Superior temporal gyrus (tissue), 1 donor: ENCODE data around the gene SORCS2.

Experiments used
- DNase-seq: peaks from one replicate; pipeline ENCODE4 v3.0.0-alpha.2; 2016; ENCODE audit errors: extremely low spot score

The SORCS2 gene

DNA sequence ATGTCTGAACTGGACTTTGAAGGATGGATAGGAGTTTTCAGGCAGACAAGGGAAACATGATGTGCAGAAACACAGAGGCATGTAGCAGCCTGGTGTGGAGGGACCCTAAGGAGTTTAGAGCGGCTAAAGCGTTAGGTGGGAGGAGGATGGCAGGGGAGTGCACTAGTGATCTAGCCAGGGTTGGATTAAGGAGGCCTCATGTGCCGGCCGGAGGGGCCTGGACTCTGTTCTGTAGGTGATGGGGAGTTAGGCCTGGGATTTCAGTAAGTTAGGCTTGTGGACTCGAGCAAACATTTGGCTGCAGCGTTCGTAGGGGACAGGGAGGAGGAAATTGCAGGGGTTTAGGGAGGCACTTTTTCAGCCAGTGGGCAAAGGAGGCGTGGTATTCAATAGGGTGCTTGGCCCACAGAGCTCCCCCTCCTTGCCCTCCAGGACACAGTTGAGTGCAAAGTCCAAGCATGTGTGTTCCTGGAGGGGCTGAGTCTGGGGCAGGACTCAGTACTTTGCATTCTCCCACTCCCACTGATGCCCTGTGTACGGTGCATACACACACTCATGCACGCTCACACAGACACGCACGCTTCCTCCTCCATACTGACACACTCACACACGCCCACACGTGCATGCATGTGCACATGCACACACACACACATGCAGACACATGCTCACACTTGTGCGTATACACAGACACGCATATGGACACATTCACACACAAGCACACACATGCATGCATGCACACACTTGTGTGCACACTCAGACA lies 223.8 kb downstream of the SORCS2 start:
- DNase-seq, result no peak

DNA sequence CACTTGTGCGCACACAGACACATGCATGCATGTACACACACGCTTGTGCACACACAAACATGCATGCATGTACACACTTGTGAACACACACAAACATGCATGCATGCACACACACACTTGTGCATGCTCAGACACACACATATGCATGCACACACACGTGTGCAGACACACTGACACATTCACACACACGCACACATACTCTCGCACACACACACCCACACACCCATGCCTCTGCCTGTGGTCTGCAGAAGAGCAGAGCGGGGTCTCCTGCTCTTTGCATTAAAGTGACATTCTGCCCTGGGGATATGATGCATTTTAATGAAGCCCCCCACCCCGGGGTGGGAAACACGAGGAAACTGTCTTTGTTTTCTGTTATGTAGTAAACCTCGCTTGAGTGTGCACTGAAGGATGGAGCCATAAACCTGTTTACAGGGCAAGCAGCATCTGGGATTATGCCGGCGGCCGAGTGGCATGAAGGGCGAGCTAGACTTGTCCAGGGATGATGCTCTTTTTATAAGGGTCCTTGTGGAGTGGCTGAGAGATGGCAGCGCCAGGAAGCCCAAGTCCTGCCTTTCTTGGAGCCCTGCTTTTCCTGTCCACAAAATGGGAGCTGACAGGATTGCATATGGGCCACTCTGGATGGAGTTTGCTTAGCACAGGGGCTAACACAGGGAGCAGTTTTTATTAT lies 224.6 kb downstream of the SORCS2 start:
- DNase-seq, result no peak

DNA sequence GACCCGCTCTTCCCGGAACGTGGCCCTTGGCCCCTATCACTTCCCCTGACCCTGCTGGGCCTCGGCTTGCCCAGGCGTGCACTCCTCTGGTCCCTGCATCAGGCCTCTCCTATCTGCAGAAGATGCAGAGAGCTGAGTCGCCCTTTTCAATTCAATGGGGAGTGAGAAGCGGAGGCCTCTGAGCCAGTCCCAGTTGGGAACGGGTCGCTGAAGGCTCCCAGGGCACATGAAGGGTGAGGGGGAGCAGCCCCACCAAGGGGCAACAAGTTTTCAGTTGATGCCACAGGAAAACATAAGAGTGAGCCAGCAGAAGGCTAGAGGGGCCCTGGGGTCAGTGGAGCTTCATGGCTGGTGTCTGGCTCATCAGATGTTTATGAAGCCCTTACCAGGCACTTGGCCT lies 225.3 kb downstream of the SORCS2 start:
- no peak for DNase-seq

DNA sequence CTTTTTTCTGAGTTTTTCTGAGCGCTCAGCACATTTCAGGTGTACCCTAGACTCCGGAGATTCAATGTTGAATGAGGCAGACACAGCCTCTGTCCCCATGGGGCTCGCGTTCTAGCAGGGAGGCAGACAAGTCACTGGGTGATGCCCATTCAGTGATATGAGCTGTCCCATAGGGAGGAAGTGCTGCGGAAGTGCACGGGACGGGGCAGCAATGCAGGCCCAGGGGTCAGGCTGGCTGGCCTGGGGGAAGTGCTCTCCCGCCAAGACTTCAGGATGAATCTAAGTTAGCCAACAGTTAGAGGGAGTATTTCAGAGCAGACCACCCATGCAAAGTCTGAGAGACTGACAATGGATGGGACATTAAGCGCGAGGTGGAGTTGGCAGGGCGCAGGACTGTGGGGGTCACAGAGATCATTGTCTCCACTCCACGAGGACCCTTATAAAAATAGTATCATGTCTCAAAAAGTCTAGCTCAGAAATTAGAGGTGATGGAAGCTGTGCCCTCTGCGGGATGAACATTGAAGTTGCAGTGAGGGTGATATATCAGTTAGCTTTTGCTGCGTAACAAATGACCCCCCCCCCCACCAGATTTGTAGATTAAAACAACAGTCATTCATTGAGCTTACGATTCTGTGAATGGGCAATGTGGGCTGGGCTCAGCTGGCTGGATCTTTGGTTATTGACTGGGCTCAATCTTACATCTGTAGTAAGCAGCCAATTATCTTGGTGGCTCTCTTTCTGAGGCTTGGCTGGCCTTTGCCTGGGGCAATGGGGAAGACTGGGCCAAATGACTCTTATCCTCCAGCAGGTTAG lies 226.0 kb downstream of the SORCS2 start:
- no peak for DNase-seq

- no peak for DNase-seq
Measured at GRCh38 chr4:7419961-7420660, 227.8 kb downstream of the SORCS2 start.

GRCh38 chr4:7420661-7421040 lies 228.3 kb downstream of the SORCS2 start:
- no peak for DNase-seq

GRCh38 chr4:7421356-7422150 lies 229.2 kb downstream of the SORCS2 start:
- DNase-seq, result no peak

DNA sequence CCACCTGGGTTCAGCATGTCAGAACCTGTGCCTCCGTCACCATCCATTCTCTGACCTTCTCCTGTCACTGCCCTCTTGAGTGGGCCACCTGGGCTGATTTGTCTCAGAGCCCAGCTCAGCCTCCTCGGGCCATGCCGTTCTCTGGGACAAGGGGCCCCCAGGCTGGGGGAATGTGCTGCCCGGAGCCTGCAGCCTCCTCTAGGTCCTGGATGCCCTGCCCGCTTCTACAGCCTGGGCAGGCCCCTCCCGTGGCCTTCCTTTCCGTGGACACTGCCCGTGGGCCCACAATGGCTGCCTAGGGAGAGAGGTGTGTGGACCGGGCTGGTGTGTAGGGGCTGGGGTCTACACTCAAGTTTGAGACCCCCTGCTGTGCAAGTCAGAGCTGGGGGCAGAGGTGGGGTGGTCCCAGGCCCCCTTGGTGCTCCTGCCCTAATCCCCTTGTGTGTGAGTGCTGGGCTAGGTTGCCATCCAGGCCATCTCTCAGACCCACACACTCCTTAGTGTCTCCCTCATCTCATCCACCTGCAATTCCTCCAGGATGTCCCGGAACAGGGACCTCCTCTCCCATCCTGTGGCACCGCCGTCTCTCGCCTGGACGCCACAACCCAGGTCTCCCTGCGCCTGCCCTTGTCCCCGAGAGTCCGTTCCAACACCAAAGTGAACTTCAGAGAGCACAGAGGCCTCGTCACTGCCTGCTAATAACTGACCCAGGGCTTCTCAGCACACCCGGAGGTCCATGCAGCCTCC lies 230.0 kb downstream of the SORCS2 start:
- no peak for DNase-seq

- no peak for DNase-seq
Measured at GRCh38 chr4:7422898-7423180, 230.5 kb downstream of the SORCS2 start.

DNA sequence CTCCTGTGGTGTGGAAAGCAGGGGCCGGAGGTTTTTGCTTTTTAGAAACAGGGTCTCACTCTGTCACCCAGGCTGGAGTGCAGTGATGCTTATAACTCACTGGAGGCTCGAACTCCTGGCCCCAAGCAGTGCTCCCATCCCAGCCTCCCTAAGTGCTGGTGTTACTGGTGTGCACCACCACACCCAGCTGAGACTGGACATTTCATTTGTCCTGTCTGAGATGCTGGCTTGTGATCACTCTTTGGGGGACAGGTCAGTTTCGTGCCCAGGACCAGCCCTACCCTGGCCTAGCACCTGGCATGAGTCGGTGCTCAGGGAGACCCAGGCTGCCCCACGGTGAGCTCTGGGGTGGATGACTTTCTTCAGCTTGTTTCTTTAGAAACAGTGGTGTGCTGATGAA lies 231.1 kb downstream of the SORCS2 start:
- no peak for DNase-seq

GRCh38 chr4:7423801-7424552 lies 231.6 kb downstream of the SORCS2 start:
- DNase-seq, result no peak

- DNase-seq, result no peak
Measured at GRCh38 chr4:7424553-7425111, 232.3 kb downstream of the SORCS2 start.

GRCh38 chr4:7425124-7425523 lies 232.8 kb downstream of the SORCS2 start:
- DNase-seq, result no peak

DNA sequence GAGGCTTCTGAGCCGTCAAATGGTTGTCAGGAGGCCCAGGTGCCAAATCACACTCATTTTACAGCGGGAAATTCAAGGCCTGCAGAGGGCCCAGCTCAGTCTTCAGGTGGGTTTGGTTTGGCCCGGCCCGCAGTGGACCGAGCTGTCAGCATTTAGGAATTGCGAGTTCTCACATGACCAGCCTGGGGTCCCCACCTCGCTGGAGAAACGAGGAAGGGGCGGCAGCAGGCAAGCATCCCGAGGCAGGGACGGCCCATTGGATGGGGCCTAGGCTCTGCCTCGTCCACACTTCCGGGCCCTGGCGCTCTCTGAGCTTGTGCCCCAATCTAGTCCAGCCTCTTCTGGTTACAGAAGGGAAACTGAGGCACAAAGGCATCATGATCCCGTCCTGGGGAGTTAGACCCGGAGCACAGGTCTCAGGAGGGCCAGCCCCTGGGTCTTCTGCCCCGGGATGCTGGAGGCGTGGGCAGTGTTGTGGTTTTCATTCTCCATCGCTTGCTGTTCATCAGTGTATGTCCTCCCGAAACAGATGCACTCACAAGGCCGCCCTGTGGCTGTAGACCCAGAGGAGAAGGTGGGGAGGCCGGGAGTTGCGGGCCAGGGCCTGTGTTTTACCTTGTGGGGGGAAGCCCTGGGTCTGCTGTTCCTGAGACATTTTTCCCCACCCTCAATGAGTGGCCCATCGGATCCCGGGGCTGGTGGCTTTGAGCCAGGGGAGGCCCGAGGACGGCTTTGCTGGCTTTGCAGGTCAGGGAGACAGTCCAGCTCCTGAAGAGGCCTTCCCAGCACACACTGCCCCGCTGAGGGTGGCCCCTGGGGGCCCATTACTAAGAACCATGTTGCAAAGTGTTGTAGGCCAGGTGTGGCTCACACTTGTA lies 233.5 kb downstream of the SORCS2 start:
- no peak for DNase-seq

- no peak for DNase-seq
Measured at GRCh38 chr4:7426525-7427171, 234.3 kb downstream of the SORCS2 start.

- no peak for DNase-seq
Measured at GRCh38 chr4:7427361-7427760, 235.0 kb downstream of the SORCS2 start.

DNA sequence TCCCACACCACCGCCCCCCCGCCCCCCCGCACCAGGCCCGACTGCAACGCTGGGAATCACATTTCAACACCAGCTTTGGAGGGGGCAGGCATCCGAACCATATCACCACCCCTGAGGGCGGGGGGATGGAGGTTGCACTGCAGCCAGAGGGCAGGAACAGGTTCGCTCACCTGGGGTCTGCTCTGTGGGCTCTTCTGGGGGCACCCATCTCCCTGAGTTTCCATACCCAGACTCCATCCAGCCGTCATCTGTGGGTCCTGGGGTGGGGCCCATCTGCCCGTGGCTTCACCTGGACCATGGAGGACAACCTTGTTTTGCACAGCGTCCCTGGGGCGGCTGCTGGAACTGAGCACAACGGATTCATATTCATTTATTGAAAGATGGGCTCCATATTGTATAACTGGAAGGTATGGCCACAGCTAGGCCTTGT lies 235.5 kb downstream of the SORCS2 start:
- no peak for DNase-seq
